OCI-LY1 (cell line): ENCODE measurements around the gene CCDC73.

Experiments
- H2AFZ ChIP-seq: fragments of 200-600 bp; sonication (generic), shearing (Covaris generic); 2 replicates; pipeline ENCODE4 v1.6.0; 2014; ENCODE audit warnings: antibody characterized with exemption, mild to moderate bottlenecking, low read length
- H3F3A ChIP-seq: fragments of 200-600 bp; sonication (generic), shearing (Covaris generic); 2 replicates; pipeline ENCODE4 v1.6.0; 2014; ENCODE audit warnings: mild to moderate bottlenecking, antibody characterized with exemption, low read length, moderate library complexity; ENCODE audit not compliant: insufficient read depth
- H3K27ac ChIP-seq: fragments of 200-600 bp; sonication (generic); 2 replicates; pipeline ENCODE4 v1.5.1; 2014; ENCODE audit warnings: low read length, mixed run types, mild to moderate bottlenecking, low read depth; ENCODE audit not compliant: poor library complexity, severe bottlenecking
- H3K27me3 ChIP-seq: fragments of 200-600 bp; sonication (generic); 2 replicates; pipeline ENCODE4 v1.6.0; 2014; ENCODE audit warnings: antibody characterized with exemption, mild to moderate bottlenecking, low read length, moderate library complexity; ENCODE audit not compliant: insufficient read depth
- H3K36me3 ChIP-seq: fragments of 200-600 bp; sonication (generic); 2 replicates; pipeline ENCODE4 v1.6.1; 2014; ENCODE audit warnings: mild to moderate bottlenecking, antibody characterized with exemption, low read length, moderate library complexity, mixed read lengths; ENCODE audit not compliant: insufficient read depth
- H3K4me1 ChIP-seq: fragments of 200-600 bp; sonication (generic); 2 replicates; pipeline ENCODE4 v1.5.1; 2014; ENCODE audit warnings: mild to moderate bottlenecking, low read length, moderate library complexity; ENCODE audit not compliant: insufficient read depth, severe bottlenecking
- H3K4me2 ChIP-seq: fragments of 200-600 bp; sonication (generic), shearing (Covaris generic); 2 replicates; pipeline ENCODE4 v1.6.1; 2014; ENCODE audit warnings: low read length
- H3K4me3 ChIP-seq: fragments of 200-600 bp; sonication (generic); 2 replicates; pipeline ENCODE4 v1.5.1; 2014; ENCODE audit warnings: low read length, low read depth, mild to moderate bottlenecking, mixed read lengths; ENCODE audit not compliant: poor library complexity, severe bottlenecking
- H3K79me2 ChIP-seq: fragments of 200-600 bp; shearing (Covaris generic); 2 replicates; pipeline ENCODE4 v1.6.1; 2016; ENCODE audit warnings: mixed run types, low read length, mixed read lengths; ENCODE audit not compliant: insufficient read depth
- H3K9ac ChIP-seq: fragments of 200-600 bp; sonication (generic), shearing (Covaris generic); 2 replicates; pipeline ENCODE4 v1.6.1; 2014; ENCODE audit warnings: mild to moderate bottlenecking, low read length, mixed read lengths
- H3K9me2 ChIP-seq: fragments of 200-600 bp; sonication (generic), shearing (Covaris generic); 2 replicates; pipeline ENCODE4 v1.6.1; 2014; ENCODE audit warnings: low read depth, mild to moderate bottlenecking, low read length, mixed read lengths
- H3K9me3 ChIP-seq: fragments of 200-600 bp; shearing (Covaris generic); 2 replicates; pipeline ENCODE4 v1.6.1; 2014; ENCODE audit warnings: low read length, mixed read lengths
- H4K20me1 ChIP-seq: fragments of 200-600 bp; sonication (generic), shearing (Covaris generic); 2 replicates; pipeline ENCODE4 v1.6.0; 2016; ENCODE audit warnings: mild to moderate bottlenecking, low read length; ENCODE audit not compliant: insufficient read depth
- CTCF ChIP-seq: fragments of 200-600 bp; sonication (generic), shearing (Covaris generic); IDR thresholded peaks from 2 replicates; pipeline ENCODE4 v1.5.1; 2017; ENCODE audit warnings: mild to moderate bottlenecking, antibody characterized with exemption, low read length, moderate library complexity, mixed read lengths
- EZH2 ChIP-seq: fragments of 200-600 bp; sonication (generic), shearing (Covaris generic); IDR thresholded peaks from 2 replicates; pipeline ENCODE4 v1.8.0; 2017; ENCODE audit warnings: borderline replicate concordance, mixed run types, mild to moderate bottlenecking, antibody characterized with exemption, low read length, moderate library complexity, mixed read lengths

CCDC73 gene

DNA sequence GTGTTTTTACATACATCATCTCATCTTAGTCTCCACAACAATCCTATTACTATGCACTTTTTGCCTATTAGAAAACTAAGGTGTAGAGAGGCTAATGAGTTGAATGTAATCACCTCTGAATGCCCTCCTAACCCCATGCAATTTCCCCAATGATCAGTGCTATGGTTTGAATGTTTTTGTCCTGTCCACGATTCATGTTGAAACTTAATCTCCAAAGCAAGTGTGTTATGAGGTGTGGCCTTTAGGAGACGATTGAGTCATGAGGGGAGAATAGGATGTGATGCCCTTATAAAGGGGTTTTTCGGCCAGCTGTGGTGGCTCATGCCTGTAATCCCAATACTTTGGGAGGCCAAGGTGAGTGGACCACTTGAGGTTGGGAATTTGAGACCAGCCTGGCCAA is 2.0 kb upstream of the CCDC73 start:
- no peak overlapping the region for H3K9ac ChIP-seq
- no peaks in the 10 kb centered on the region for H4K20me1 ChIP-seq

DNA sequence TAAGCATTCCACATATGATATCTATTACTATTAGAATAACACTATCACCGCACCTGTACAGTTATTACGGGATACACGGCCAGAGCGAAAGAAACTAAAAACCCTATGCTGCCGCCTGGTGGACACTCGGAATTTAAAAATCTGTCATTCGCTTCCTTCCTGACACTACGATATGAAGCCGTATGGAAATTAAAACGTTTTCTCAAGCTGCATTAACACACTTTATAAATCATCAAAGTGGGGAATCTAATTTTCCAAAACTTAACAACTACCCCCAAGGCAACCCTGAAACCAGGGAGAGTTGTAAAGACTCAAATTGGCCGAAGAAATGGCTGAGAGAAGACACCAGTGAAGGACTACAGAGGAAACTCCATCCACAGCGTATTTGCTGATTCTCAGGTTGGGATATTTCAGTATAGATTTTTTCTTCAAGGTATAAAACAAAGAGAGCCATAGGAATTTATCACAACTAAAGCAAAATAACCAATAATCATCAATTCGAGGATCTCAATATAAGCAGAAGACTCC is 1.4 kb downstream of the CCDC73 start:
- Histone ChIP-seq H4K20me1 (no peaks in the 10 kb centered on the region), H3K4me1 (no peaks in the 10 kb centered on the region), H3K9me2 (no peaks in the 10 kb centered on the region), H3K9ac (no peak overlapping the region), H2AFZ (no peak overlapping the region), H3K27me3 (no peaks in the 10 kb centered on the region), H3K9me3 (no peaks in the 10 kb centered on the region), H3K36me3 (no peaks in the 10 kb centered on the region), H3K4me3 (no peak overlapping the region), H3K27ac (no peak overlapping the region), H3F3A (no peaks in the 10 kb centered on the region), H3K79me2 (no peaks in the 10 kb centered on the region), H3K4me2 (no peak overlapping the region)
- TF ChIP-seq CTCF (peak; percentile 74), EZH2 (no peak)

More for the DNA sequence above, 2.0 kb upstream of the CCDC73 start:
- H3K27ac ChIP-seq: no peak overlapping the region
- H3K4me2 ChIP-seq: no peak overlapping the region
- no peaks in the 10 kb centered on the region for H3F3A ChIP-seq
- no peak overlapping the region for H3K4me3 ChIP-seq
- H3K27me3 ChIP-seq: no peaks in the 10 kb centered on the region
- no peaks in the 10 kb centered on the region for H3K36me3 ChIP-seq
- H3K9me3 ChIP-seq: no peaks in the 10 kb centered on the region
- no peaks in the 10 kb centered on the region for H3K79me2 ChIP-seq
- TF ChIP-seq EZH2 (no peak), CTCF (no peak)
- H3K4me1 ChIP-seq: no peaks in the 10 kb centered on the region
- H2AFZ ChIP-seq: no peak overlapping the region
- no peaks in the 10 kb centered on the region for H3K9me2 ChIP-seq

DNA sequence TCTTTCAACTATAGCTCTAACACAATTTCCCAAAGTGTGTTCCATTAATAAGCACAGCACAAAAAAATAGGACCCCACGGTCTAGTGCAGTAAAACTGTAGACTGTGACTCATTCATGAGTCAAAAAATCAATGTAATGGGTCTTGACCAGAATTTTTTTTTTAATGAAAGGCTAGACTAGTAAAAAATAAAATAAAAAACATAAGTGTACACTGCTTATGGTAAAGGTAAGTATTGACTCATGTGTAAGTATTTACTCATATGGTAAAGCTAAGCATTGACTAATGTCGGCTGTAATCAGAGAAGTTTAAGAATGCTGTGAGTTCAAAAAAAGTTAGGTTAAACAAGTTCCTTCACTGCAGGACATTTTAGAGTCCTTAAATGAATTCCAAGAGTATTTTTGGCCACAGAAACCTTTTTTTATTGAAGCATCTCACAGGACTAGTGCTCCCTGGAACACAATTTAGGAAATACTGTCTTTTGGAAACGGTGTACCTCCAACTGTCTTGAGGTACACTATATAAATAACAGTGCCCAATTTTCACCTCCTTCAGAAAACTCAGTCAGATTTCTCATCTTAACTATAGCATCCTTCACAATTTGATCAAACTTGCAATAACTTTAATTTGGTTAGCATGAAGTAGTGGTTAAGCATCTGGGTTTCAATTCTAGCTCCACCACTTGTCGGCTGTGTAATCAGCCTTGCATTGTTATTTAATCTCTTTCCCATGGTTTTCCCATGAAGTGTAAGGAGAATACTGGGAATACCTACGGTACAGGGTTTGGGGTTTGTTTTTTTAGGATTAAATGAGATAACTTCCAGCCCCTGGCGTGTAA is 2.1 kb downstream of the CCDC73 start:
- Histone ChIP-seq H3K9ac (no peak overlapping the region), H3F3A (no peaks in the 10 kb centered on the region), H3K27ac (no peak overlapping the region), H3K4me2 (no peak overlapping the region), H3K36me3 (no peaks in the 10 kb centered on the region), H3K79me2 (no peaks in the 10 kb centered on the region), H3K4me3 (no peak overlapping the region), H3K9me2 (no peaks in the 10 kb centered on the region), H3K9me3 (no peaks in the 10 kb centered on the region), H4K20me1 (no peaks in the 10 kb centered on the region), H3K4me1 (no peaks in the 10 kb centered on the region), H3K27me3 (no peaks in the 10 kb centered on the region), H2AFZ (no peak overlapping the region)
- TF ChIP-seq EZH2 (no peak), CTCF (no peak)
